Right cardiac atrium (tissue), 5 donors: Measurements from ENCODE around the gene MBOAT7. TPM values are rescaled to one million over a fixed set of nuclear protein-coding genes. Genes with fewer than 3 reads are reported as not detected.
"Not testable (repeated sequence)": the region's sequence is repeated elsewhere in the genome, so short reads cannot be mapped to it uniquely, and the experiment has no call there.

ENCODE experiments used
- ATAC-seq, 2 donors: fragments of 200-7000 bp; cut with Tn5 transposase; one replicate each; pipeline versions ENCODE4 v1.8.0 to v1.9.1; 2020; ENCODE audit warnings: moderate library complexity in 2 of 2, mild to moderate bottlenecking in 1 of 2
- DNase-seq, 3 donors: peaks; one replicate each; pipeline ENCODE4 v3.0.0-alpha.2; 2020
- H3K27ac ChIP-seq: one replicate; pipeline ENCODE4 v1.5.1; 2013; ENCODE audit warnings: mild to moderate bottlenecking, low read length, control low read depth, moderate library complexity
- H3K27me3 ChIP-seq: one replicate; pipeline ENCODE4 v1.6.1; 2013; ENCODE audit not compliant: control insufficient read depth, insufficient read depth
- H3K4me1 ChIP-seq: one replicate; pipeline ENCODE4 v1.6.1; 2013; ENCODE audit warnings: low read length; ENCODE audit not compliant: control insufficient read depth, insufficient read depth
- H3K4me3 ChIP-seq: one replicate; pipeline ENCODE4 v1.5.1; 2013; ENCODE audit warnings: low read length, control low read depth
- H3K9me3 ChIP-seq: one replicate; pipeline ENCODE4 v1.6.1; 2013; ENCODE audit warnings: low read length; ENCODE audit not compliant: control insufficient read depth
- WGBS: extraction: QIAGEN DNeasy Blood & Tissue Kit; methylation state at CpG from one replicate; pipeline ENCODE4 v1.1.7; 2013; 5-methylcytosine and 5-hydroxymethylcytosine counted together
- intact Hi-C, 4 donors: fragments of 100-400 bp; cut with DNase I; formaldehyde crosslinking; loops; one replicate each; pipeline versions ENCODE4 v1.11.0 to v1.14.0; 2022 to 2023
- polyA plus RNA-seq: library from polyadenylated mRNA; stranded (reverse); fragments of 200-250 nt; gene quantifications from one replicate; pipeline ENCODE4 v1.2.3, GENCODE V29; 2013
- total RNA-seq, 4 donors: library from RNA; stranded (reverse); fragmentation: NEBNext Ultra II Directional; extraction: Animal tissue kit (Norgen Biotek cat#: 25700); gene quantifications; one replicate each; pipeline ENCODE4 v1.2.1, GENCODE V29; 2021
- donor health status: healthy with polysubstance abuse.
- donor health status: DM: no; HTN: yes; CAD: no.
- donor health status: DM: no; HTN: no; CAD: no.
- donor health status: DM: no; HTN: yes; CAD: no; lungs with severe emphysema.
- donor health status: DM: yes; HTN: yes; CAD: no.

MBOAT7 gene
- total and polyA plus RNA-seq, 5 donors = 16.1 to 23.6 (median 19.9) TPM

- Histone ChIP-seq H3K4me3 (peak overlapping the region; percentile 53), H3K27ac (no peak overlapping the region), H3K4me1 (peaks cover 2% of the 10 kb centered on the region), H3K27me3 (no peaks in the 10 kb centered on the region), H3K9me3 (no peaks in the 10 kb centered on the region)
- intact Hi-C loops = no loop called here
- 26% methylated on average over 12 of the region's 12 CpGs for WGBS
- DNase-seq = peak in 1 of 3 donors; percentile 58
- no peak for ATAC-seq
Observed at GRCh38 chr19:54188215-54188871, 1.0 kb downstream of the MBOAT7 start.

- H3K27me3 ChIP-seq = no peaks in the 10 kb centered on the region
- DNase-seq (peak in 1 of 3 donors; percentile 57), ATAC-seq (no peak)
- intact Hi-C loops = no loop called here
- H3K9me3 ChIP-seq = no peaks in the 10 kb centered on the region
- H3K4me3 ChIP-seq = no peak overlapping the region
- 85% methylated on average over 11 of the region's 11 CpGs for WGBS
- no peaks in the 10 kb centered on the region for H3K4me1 ChIP-seq
- H3K27ac ChIP-seq = no peak overlapping the region
Observed at GRCh38 chr19:54186934-54187381, 2.4 kb downstream of the MBOAT7 start.

- intact Hi-C loops = no loop called here
- no peak overlapping the region for H3K27ac ChIP-seq
- no peaks in the 10 kb centered on the region for H3K27me3 ChIP-seq
- ATAC-seq = no peak
- no peak overlapping the region for H3K4me3 ChIP-seq
- no peaks in the 10 kb centered on the region for H3K9me3 ChIP-seq
- no peaks in the 10 kb centered on the region for H3K4me1 ChIP-seq
- DNase-seq = peak in 1 of 3 donors; percentile 29
- WGBS = 70% methylated on average over 8 of the region's 8 CpGs
Observed at GRCh38 chr19:54186351-54186750, 3.0 kb downstream of the MBOAT7 start.

GRCh38 chr19:54183431-54183830 is 5.9 kb downstream of the MBOAT7 start:
- Histone ChIP-seq H3K4me1 (no peaks in the 10 kb centered on the region), H3K27me3 (no peaks in the 10 kb centered on the region), H3K27ac (no peak overlapping the region), H3K9me3 (no peaks in the 10 kb centered on the region), H3K4me3 (no peak overlapping the region)
- ATAC-seq (no peak), DNase-seq (peak in 1 of 3 donors; percentile 46)
- whole genome bisulfite sequencing = 89% methylated on average over 11 of the region's 11 CpGs
- intact Hi-C loops = no loop called here

DNA sequence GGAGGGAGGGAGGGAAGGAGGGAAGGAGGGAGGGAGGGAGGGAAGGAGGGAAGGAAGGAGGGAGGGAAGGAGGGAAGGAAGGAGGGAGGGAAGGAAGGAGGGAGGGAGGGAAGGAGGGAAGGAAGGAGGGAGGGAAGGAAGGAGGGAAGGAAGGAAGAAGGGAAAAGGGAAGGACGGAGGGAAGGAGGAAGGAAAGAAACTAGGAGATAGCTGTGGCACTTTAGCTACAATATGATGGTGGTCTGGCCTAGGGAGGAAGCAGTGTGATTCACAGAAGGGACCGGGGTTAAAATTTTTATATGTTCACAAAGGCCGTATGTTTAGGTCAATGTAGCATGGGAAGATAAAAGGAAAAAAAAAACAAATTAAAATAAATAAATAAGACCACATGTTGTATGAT is 7.5 kb downstream of the MBOAT7 start:
- WGBS = 89% methylated on average over 3 of the region's 3 CpGs
- H3K27me3 ChIP-seq, H3K27ac ChIP-seq, H3K4me3 ChIP-seq, H3K4me1 ChIP-seq, ATAC-seq, intact Hi-C loops, DNase-seq, H3K9me3 ChIP-seq: not testable (repeated sequence)

- 96% methylated on average over 37 of the region's 37 CpGs for WGBS
- Histone ChIP-seq H3K4me3 (no peak overlapping the region), H3K9me3 (no peaks in the 10 kb centered on the region), H3K4me1 (no peaks in the 10 kb centered on the region), H3K27ac (no peak overlapping the region), H3K27me3 (no peaks in the 10 kb centered on the region)
- DNase-seq (peak in 1 of 3 donors; percentile 36), ATAC-seq (no peak)
- intact Hi-C loops = no loop called here
Observed at GRCh38 chr19:54180691-54181091, 8.7 kb downstream of the MBOAT7 start.

DNA sequence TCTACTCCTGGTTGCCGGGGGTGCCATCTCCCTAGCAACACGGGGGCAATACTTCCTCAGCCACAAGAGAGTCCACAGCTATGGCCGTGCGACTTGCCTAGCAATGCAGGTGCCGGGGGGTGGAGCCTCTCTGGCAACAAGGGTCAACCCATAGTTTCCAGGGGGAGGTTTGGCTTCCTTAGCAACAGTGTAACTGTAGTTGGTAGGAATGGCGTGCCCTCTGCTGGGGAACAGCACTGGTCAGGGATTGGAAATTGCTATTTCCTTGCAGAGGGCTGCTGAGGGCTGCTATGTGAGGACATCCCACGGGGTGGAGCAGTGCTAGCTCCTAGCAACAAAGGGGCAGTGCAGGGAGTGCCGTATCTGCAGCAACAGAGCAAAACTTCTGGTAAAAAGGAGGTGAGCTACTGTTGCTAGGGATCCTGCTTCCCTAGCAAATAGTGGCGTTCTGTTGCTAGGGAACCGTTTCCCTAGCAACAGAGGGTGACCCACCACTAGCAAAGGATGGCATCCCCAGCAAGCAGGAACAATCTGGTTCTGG is 9.4 kb downstream of the MBOAT7 start:
- intact Hi-C loops = no loop called here
- ATAC-seq = peak; percentile 25 to 28

GRCh38 chr19:54179262-54179852 is 10.0 kb downstream of the MBOAT7 start:
- ATAC-seq (no peak), DNase-seq (peak in 1 of 3 donors; percentile 5)
- no peak overlapping the region for H3K4me3 ChIP-seq
- 84% methylated on average over 10 of the region's 10 CpGs for WGBS
- H3K4me1 ChIP-seq = no peaks in the 10 kb centered on the region
- H3K27ac ChIP-seq = no peak overlapping the region
- no peaks in the 10 kb centered on the region for H3K27me3 ChIP-seq
- H3K9me3 ChIP-seq = no peaks in the 10 kb centered on the region
- intact Hi-C loops = no loop called here

More for the DNA sequence above, 9.4 kb downstream of the MBOAT7 start:
- Histone ChIP-seq H3K4me1 (no peaks in the 10 kb centered on the region), H3K27me3 (no peaks in the 10 kb centered on the region), H3K9me3 (no peaks in the 10 kb centered on the region), H3K4me3 (no peak overlapping the region), H3K27ac (no peak overlapping the region)
- DNase-seq = peak in 1 of 3 donors; percentile 10
- WGBS = 54% methylated on average over 10 of the region's 10 CpGs

- H3K4me1 ChIP-seq = no peaks in the 10 kb centered on the region
- H3K27ac ChIP-seq = no peak overlapping the region
- intact Hi-C loops = no loop called here
- no peaks in the 10 kb centered on the region for H3K27me3 ChIP-seq
- 74% methylated on average over 23 of the region's 23 CpGs for WGBS
- peak in 1 of 3 donors; percentile 66 for DNase-seq
- no peaks in the 10 kb centered on the region for H3K9me3 ChIP-seq
- no peak overlapping the region for H3K4me3 ChIP-seq
- ATAC-seq = peak; percentile 70 to 75
Observed at GRCh38 chr19:54178581-54179261, 10.7 kb downstream of the MBOAT7 start.

GRCh38 chr19:54173951-54174834 is 15.2 kb downstream of the MBOAT7 start:
- H3K27me3 ChIP-seq = no peaks in the 10 kb centered on the region
- H3K9me3 ChIP-seq = no peaks in the 10 kb centered on the region
- DNase-seq (peak in 1 of 3 donors; percentile 32), ATAC-seq (peak in 1 of 2 donors; percentile 19)
- H3K4me1 ChIP-seq = no peaks in the 10 kb centered on the region
- intact Hi-C loops = loop anchor here in 1 of 4 donors (5.0 kb wide), 1 partner anchor 58 kb away; no protein-coding TSS in a partner anchor
- no peak overlapping the region for H3K27ac ChIP-seq
- 64% methylated on average over 25 of the region's 25 CpGs for WGBS
- no peak overlapping the region for H3K4me3 ChIP-seq
